GM19035 (cell line): ENCODE results near the gene FCGR3A.
A peak's percentile ranks its signal among the peaks of the same experiment; 100 is the strongest.
"Not testable (repeated sequence)": the region's sequence is repeated elsewhere in the genome, so short reads cannot be mapped to it uniquely, and the experiment has no call there.

ENCODE experiments used
- ATAC-seq: cut with Tn5 transposase; IDR thresholded peaks from one replicate; pipeline ENCODE4 v1.9.1; 2021; ENCODE audit not compliant: unreplicated experiment

The FCGR3A gene

DNA sequence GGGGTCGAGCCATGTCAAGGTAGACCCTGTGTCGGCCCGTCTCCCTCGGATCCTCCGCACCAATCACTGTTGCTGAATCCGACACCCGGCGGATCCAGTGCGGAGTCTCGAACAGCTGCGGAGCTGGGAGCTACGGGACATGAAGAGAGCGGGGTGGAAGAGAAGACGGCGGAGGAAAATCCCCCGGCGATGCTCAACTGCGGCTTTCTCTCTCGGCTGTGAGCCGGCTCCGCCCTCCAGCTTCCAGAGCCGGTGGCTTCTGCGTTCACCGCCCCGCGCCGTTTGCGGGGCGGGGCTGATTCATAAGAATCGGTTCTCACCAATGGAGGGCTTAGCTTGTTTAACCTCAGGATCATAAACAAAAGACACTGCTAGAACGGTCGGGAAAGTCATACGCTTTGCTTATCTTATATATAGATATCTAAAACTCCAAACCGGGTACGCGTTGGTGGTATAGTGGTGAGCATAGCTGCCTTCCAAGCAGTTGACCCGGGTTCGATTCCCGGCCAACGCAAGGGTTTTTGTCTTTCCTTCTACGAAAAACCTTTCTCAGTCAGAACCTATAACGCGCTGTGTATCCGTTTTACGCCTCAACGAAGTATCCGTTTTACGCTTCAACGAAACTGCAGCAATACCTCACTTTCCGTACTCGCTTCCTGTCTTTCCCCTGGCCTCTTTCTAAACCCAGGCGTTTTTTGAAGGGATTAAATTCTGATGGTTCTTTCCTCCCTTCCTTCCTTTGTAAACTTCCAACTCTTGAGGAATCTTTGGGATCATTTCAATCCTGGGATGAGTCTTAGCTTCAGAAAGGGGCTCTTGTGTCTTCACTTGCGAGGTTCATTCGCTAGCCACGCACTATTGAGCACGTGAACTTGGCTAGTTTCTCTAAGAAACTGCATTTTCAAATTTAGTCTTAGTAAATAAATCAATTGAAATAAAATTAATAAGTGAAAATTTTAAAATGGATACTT is 18.7 kb downstream of the FCGR3A start:
- peak; percentile 70 for ATAC-seq

DNA sequence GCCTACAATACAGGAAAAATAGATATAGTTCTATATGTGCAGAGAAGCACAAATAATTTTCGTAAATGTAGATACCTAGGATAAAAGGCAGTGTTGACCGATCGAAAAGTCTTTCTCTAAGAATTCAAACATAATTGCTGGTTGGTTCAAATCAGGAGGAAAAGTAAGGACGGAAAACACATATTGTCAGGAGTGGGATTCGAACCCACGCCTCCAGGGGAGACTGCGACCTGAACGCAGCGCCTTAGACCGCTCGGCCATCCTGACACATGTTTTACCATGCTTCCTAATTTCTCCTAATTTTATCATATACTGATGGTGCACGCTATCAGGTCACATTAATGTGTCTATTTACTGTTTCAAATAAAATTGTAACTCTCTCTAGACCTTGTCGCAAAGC is 19.5 kb downstream of the FCGR3A start:
- peak; percentile 47 for ATAC-seq

DNA sequence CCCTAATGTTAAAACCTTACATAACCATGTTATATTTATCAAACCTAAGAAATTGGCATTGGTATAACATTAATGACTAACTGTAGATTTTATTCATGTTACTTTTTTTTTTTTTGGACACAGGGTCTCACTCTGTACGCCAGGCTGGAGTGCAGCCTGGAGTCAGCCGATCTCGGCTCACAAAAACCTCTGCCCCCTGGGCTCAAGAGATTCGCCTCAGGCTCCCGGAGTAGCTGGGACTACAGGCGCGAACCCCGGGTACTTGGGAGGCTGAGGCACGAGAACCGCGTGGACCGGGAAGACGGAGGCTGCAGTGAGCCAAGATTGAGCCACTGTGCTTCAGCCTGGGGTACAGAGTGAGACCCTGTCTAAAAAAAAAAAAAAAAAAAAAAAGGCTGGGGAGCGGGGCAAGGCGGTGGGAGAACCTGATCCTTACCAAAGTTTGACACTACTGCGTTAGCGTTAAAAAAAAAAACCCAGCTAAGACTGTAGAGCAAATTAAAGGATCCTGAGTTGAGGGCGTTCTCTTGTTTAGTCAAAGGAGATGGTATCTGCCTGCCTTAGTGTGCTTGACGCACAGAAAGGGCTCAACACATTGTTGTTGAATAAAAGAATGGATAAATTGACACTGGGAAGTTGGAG is 20.0 kb downstream of the FCGR3A start:
- ATAC-seq, result not testable (repeated sequence)

DNA sequence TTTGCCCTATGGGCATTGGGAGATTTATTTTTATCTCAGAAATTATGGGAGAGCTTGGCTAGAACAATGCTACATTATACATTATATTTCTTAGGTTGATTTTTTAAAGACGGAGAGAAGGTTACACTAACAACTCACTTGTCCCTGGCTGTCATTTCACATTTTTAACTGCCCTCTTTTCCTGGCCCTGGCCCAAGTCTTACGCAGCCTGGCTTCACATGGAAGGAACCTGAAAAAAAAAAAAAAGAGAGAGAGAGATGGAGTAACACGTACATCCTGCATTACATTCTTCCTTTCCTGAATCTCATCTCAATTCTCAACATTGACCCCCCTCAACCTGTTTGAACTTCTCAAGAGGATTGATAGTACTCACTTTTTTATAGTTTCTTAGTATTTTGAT is 21.1 kb downstream of the FCGR3A start:
- not testable (repeated sequence) for ATAC-seq

DNA sequence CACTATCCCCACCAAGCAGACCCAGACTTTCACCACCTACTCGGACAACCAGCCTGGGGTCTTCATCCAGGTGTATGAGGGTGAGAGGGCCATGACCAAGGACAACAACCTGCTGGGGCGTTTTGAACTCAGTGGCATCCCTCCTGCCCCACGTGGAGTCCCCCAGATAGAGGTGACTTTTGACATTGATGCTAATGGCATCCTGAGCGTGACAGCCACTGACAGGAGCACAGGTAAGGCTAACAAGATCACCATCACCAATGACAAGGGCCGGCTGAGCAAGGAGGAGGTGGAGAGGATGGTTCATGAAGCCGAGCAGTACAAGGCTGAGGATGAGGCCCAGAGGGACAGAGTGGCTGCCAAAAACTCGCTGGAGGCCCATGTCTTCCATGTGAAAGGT is 23.7 kb downstream of the FCGR3A start:
- ATAC-seq, result not testable (repeated sequence)

DNA sequence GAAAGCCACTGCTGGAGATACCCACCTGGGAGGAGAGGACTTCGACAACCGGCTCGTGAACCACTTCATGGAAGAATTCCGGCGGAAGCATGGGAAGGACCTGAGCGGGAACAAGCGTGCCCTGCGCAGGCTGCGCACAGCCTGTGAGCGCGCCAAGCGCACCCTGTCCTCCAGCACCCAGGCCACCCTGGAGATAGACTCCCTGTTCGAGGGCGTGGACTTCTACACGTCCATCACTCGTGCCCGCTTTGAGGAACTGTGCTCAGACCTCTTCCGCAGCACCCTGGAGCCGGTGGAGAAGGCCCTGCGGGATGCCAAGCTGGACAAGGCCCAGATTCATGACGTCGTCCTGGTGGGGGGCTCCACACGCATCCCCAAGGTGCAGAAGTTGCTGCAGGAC is 24.3 kb downstream of the FCGR3A start:
- not testable (repeated sequence) for ATAC-seq

DNA sequence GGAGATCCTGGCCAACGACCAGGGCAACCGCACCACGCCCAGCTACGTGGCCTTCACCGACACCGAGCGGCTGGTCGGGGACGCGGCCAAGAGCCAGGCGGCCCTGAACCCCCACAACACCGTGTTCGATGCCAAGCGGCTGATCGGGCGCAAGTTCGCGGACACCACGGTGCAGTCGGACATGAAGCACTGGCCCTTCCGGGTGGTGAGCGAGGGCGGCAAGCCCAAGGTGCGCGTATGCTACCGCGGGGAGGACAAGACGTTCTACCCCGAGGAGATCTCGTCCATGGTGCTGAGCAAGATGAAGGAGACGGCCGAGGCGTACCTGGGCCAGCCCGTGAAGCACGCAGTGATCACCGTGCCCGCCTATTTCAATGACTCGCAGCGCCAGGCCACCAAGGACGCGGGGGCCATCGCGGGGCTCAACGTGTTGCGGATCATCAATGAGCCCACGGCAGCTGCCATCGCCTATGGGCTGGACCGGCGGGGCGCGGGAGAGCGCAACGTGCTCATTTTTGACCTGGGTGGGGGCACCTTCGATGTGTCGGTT is 24.8 kb downstream of the FCGR3A start:
- peak; percentile 33 for ATAC-seq

DNA sequence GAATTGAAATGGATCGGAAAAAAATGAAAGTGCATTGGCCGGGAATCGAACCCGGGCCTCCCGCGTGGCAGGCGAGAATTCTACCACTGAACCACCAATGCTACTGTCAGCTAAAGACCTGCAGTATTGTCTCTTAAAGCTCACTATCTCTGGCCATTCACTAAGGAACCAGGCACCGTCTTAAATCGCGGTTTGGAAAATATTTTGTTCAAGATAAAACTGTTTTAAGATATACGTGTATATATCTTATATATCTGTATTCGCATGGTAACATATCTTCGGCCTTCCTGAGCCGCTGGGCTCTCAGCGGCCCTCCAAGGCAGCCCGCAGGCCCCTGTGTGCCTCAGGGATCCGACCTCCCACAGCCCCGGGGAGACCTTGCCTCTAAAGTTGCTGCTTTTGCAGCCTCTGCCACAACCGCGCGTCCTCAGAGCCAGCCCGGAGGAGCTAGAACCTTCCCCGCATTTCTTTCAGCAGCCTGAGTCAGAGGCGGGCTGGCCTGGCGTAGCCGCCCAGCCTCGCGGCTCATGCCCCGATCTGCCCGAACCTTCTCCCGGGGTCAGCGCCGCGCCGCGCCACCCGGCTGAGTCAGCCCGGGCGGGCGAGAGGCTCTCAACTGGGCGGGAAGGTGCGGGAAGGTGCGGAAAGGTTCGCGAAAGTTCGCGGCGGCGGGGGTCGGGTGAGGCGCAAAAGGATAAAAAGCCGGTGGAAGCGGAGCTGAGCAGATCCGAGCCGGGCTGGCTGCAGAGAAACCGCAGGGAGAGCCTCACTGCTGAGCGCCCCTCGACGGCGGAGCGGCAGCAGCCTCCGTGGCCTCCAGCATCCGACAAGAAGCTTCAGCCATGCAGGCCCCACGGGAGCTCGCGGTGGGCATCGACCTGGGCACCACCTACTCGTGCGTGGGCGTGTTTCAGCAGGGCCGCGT is 25.5 kb downstream of the FCGR3A start, which contains the start of gene HSPA6:
Gene HSPA6 (plus strand): TSS at position 724 of the 925 bp plus-strand sequence. CDS start 119 bp downstream, at position 843.
- peak; percentile 70 for ATAC-seq

DNA sequence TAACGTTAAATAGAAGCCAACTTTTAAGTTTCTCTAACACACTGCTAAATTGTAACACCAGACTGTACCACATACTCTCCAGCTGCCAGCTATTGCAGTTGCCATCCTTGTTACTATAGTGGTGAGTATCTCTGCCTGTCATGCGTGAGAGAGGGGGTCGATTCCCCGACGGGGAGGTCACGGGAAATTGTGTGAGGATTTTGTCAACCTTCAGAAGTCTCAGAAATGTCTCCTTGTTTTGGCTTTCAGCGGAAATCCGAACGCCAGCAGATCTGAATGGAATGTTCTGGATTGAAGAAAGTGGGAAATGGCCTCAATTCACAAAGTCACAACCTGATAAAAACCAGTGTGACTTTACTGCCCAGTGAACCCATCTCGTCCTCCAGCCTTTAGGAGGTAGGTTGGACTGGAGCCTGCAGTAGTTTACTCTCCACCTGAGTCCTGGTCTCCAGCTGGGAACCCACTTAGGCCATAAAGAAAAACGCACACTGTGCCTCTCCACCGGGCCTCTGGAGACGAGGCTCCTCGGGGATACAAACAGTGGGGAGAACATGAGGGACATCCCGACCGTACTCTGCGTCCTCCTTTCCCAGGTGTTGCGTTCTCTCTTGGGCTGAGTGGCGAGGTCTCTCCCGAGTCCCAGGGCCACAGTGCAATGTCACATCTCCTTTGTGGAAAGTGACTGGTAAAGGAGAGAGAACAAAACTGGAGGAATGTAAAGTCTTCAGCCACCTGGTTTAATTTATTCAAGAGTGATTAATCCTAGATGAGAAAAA is 26.4 kb downstream of the FCGR3A start:
- ATAC-seq, result not testable (repeated sequence)

DNA sequence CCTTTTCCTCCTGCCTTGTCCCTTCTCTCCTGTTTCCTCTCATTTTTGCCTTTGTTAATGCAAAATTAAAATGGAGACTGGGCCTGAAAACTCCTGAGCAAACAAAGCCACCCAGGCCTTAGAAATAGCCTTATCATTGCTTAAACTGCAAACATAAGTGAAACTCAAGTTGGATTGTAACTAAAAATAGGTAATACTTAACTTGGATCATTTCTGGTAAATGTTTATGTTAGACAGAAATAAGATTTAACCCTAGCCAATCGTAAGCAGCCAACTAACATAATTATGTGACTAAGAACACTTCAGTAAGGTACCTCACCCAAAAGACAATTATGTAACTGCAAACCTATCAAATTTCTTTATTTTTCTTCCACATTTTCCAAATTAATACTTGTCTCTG is 35.7 kb downstream of the FCGR3A start:
- not testable (repeated sequence) for ATAC-seq

DNA sequence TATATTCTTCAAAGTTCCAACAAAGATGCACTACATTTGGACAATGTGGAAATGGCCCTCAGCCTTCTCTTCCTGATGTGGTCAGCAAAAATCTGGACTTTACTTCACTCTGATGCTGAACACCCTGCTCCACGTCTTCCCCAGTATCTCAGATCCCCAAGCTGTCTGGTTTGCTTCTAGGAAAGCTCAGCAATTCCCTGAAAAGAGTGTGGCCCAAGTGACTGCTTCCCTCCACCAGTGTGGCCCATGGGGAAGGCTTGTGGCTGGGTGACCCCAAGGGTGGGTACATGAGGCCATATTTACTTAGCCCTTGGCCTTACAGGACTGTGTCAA is 36.2 kb downstream of the FCGR3A start:
- ATAC-seq, result not testable (repeated sequence)

DNA sequence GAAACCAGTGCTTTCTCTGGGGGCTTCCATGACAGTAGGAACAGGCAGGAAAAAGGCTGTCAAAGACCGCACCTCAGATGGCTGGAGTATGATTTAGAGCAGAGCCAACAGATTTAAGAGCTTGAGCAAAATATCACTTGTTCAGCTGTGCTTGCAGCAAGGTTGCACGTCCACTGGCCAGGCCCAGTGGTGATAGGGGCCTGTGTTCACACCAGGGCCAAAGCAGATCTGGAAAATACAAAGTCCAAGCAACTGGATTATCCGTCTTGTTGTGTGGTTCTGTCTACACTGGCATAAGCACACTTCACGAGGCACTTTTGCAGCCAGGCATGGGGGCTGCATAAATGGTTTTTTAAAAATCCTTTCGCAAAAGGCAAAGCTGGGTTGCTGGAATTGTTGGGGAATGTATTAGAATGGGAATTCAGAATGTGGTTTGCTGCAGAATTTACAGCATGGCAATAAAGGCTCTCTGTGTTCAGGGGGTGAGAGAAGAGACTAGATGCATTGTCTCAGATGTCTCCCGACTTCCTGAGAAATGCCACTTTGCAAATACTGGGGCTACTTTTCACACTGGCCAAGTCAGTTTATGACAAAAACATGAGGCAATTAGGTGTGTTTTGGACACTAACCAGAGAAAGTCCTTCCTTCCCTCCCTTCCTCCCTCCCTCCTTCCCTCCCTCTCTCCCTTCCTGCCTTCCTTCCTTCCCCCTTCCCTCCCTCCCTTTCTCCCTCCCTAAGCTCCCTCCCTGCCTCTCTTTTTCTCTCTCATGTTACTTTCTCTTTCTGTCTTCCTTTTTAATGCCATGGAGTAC is 36.8 kb downstream of the FCGR3A start:
- not testable (repeated sequence) for ATAC-seq

DNA sequence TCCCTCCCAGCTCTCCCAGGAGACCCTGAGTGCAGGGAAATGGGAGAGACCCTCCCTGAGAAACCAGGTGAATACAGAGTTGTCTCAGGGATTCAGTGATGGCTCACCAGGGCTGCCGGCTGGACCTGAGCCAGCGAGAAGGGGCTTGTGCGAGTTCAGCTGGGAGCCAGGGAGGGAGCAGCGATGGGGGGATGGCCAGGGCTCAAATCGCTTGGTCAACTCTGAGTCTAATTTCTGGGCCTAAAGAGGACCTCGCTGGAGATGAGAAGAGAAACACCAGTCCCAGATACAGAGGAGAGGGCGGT is 37.9 kb downstream of the FCGR3A start:
- no peak for ATAC-seq

DNA sequence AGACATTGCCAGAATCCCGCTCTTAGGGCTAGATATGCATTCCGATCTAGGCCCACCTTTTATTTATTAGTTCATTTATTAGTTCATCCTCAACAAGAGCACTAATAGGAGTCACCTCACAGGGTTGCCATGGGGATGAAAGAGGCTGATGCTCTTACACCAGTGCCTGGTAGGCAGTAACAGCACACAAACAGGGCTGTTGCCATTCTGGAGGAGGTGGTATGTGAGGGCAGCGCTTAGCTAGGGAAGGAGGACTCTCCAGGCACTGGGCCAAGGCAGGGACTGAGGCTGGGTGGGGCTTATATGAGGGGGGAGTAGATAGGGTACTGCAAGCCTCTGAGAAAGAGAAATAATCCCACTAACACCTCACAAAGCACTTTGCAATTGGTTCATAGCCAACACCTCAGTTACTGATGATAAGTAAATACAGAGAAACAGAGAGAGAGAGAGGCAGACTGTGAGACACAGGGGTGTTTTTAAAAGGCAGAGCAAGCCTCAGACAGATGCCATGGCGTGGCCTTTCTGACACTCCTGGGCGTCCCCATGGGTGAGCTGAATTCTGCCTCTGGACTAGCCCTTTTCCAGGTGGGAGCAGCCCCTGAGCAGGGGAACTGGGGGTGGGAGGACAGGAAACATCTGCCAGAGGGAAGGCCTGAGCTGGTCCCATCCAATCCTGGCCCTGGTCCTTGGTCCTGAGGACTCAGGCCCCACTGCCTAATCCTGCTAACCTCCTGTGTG is 38.4 kb downstream of the FCGR3A start:
- no peak for ATAC-seq

DNA sequence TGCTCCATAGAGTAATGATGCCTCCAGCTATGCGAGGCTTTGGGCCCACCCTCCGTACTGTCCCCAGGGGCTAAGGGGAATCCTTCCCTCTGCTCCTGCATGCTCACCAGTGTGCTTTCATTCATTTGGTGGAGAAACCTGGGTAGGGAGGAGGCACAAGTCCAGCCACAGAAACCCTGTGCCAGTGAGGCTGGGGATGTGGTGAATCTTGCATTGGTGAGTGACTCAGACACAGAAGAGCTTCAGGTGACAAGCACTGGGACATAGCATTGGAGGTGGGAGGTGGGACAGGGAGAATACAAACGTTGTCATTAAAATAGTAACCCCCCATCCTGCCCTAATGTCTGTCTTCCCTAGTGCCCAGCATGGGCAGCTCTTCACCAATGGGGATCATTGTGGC is 39.1 kb downstream of the FCGR3A start:
- no peak for ATAC-seq

DNA sequence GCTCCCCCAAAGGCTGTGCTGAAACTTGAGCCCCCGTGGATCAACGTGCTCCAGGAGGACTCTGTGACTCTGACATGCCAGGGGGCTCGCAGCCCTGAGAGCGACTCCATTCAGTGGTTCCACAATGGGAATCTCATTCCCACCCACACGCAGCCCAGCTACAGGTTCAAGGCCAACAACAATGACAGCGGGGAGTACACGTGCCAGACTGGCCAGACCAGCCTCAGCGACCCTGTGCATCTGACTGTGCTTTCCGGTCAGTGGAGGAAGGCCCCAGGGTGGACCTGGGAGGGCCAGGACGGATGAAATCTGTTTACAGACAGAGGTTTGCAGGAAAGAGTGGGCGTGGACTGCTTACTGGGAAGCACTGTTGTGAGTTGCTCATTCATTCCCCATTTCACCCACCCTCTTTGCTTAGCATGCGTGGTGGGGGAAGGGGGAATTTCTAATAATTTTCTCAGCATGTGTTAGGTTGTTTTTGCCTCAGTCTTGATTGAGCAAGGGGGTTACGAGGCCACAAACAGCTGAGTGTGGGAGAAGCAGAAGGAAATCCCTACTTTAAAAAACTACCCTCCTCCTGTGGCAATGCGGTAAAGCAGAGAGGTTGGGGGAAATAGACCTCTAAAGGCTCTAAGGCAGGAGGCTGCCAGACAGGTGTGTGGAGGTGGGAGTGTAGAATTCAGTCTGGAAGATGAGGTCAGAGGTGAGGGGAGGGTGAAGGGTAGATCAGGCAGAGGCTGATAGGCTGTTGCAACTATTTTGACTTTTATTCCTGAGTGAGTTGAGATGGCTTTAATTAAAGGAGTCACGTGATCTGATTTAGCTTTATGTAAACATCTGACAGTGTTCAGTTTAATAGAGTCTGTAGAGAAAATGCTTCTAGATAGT is 43.0 kb downstream of the FCGR3A start:
- ATAC-seq, result no peak

DNA sequence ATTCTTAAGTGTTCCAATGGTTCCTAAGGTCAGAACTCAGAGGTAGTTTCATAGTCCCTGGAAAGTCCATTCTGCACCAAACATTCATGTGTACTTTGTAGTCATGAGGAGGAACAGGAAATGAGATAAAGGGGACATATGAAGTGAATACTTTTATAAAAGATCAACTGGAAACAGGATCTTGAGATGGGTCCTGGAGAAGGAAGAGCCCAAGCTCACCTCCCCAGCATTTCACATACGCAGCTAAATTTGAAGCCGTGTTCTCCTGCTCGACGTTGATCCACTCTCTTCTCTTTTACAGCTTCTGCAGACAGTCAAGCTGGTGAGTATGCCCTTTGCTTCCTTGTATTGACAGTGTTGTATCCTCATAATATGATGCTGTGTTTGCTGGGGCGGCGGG is 43.9 kb downstream of the FCGR3A start:
- no peak for ATAC-seq

DNA sequence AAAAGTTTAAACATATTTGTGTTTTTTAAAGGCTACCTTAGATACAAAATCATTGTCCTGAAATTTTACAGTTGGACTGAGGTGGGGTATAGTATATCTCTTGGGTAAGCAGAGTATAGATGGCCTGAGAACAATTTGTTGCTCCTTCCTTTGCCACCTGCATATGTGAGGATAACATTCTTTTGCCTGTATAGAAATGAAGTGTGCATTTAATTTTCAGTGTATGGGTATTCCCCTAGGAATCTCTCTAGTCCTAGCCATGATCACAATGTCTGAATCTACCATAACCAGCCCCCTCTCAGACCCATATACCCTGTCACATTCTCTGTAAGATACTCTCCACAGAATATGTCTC is 46.2 kb downstream of the FCGR3A start:
- ATAC-seq, result no peak
